HS-27A (cell line): ENCODE data around the gene FEM1A.
"Not testable (repeated sequence)": the region's sequence is repeated elsewhere in the genome, so short reads cannot be mapped to it uniquely, and the experiment has no call there.

Source experiments
- DNase-seq: peaks from one replicate; pipeline ENCODE4 v3.0.0-alpha.2; 2012; ENCODE audit warnings: low read depth, missing footprints

Gene FEM1A, protein sequence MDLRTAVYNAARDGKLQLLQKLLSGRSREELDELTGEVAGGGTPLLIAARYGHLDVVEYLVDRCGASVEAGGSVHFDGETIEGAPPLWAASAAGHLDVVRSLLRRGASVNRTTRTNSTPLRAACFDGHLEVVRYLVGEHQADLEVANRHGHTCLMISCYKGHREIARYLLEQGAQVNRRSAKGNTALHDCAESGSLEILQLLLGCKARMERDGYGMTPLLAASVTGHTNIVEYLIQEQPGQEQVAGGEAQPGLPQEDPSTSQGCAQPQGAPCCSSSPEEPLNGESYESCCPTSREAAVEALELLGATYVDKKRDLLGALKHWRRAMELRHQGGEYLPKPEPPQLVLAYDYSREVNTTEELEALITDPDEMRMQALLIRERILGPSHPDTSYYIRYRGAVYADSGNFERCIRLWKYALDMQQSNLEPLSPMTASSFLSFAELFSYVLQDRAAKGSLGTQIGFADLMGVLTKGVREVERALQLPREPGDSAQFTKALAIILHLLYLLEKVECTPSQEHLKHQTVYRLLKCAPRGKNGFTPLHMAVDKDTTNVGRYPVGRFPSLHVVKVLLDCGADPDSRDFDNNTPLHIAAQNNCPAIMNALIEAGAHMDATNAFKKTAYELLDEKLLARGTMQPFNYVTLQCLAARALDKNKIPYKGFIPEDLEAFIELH

DNA sequence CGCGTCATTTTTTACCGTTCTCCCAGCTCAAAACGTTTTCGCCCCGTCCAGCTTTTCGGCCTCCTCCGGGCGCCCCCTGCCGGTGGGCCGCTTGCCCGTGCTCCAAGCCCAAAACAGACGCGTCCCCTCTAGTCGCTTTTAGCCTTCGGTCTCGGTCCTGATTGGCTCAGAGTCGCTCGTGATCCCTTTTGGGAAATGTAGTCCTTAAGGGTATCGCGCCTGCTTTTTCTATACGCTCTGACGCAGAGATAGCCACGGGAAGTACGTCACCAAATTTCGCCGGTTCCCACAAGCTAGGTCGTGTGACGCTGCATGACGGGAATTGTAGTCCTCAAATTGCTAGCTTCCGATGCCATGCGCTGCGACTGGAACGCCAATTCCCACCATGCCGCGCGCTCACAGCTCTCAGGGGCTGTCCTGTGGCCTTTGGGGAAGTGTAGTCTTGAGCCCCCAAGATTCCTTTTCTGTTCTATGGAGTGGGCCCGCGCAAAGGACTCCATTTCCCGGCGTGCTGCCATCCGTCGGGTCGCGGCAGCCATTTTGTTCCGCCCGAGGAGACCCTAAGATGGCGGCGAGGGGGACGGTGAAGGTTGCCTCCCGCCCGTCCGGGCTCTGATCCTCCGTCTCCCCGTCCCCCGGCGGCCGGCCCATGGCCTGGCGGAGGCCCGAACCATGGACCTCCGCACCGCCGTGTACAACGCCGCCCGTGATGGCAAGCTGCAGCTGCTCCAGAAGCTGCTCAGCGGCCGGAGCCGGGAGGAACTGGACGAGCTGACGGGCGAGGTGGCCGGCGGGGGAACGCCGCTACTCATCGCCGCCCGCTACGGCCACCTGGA is at the start of gene FEM1A:
Gene FEM1A, plus strand, starts transcription at position 552 of the 836 bp plus-strand sequence. Its CDS starts 121 bp downstream, at position 673.
- peak; percentile 99 for DNase-seq

GRCh38 chr19:4742723-4743646 is 48.5 kb upstream of the FEM1A start:
- no peak for DNase-seq

DNA sequence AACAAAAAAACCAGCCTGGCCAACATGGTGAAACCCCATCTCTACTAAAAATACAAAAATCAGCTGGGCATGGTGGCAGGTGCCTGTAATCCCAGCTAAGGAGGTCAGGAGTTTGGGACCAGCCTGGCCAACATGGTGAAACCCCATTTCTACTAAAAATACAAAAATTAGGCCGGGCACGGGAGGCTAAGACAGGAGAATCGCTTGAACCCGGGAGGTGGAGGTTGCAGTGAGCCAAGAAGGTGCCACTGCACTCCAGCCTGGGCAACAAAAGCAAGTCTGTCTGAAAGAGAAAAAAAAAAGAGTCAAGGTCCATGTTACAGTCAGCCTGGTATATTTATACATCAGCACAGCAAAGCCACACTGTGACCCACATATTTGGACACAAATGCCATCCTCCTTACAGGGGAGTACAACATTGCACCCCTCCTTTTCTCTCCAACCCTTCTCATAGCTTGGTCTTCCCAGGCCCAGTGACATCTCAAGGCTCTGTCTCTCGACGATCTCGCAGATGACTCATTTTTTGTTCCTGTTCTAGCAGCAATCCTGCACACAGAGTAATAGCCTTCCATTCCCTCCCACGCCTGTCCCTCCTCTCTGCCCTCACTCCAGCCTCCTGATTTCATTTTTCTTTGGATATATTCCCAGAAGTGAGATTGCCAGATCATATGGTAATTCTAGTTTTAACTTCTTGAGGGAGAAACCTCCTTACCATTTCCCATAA is 46.9 kb upstream of the FEM1A start:
- DNase-seq, result no peak

- DNase-seq, result not testable (repeated sequence)
Measured at GRCh38 chr19:4745175-4745574, 46.4 kb upstream of the FEM1A start.

DNA sequence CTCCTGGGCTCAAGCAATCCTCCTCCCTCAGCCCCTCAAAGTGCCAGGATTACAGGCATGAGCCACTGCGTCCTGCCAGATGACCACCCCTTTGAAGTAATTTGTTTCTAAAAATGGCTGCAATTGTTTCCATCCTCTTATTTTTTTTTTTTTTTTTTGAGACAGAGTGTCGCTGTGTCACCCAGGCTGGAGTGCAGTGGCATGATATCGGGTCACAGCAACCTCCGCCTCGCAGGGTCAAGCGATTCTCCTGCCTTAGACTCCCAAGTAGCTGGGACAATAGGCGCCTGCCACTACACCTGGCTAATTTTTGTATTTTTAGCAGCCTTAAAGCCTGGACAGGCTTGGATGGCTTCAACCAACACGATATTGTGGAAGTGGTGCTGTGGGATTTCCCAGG is 45.5 kb upstream of the FEM1A start:
- no peak for DNase-seq

- no peak for DNase-seq
Measured at GRCh38 chr19:4748185-4748584, 43.3 kb upstream of the FEM1A start.

DNA sequence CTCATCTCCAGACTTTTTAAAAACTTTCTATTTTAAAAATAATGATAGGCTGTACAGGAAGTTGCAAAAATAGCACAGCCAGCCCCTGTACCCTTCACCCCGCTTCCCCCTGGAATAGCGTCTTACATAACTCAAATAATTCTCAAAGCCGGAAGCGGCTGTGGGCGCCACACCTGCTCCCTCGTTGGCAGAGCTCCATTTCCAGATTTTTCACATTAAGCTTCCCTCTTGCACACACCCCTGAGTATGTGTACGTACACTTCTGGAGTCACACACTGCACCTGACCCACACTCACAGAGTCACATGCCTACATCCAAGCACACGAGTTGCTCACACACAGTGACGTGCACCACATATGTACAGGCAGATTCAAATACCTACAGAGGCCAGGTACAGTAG is 42.9 kb upstream of the FEM1A start:
- no peak for DNase-seq

GRCh38 chr19:4749870-4750590 is 41.5 kb upstream of the FEM1A start:
- DNase-seq, result no peak

GRCh38 chr19:4754248-4754647 is 37.3 kb upstream of the FEM1A start:
- DNase-seq, result no peak

DNA sequence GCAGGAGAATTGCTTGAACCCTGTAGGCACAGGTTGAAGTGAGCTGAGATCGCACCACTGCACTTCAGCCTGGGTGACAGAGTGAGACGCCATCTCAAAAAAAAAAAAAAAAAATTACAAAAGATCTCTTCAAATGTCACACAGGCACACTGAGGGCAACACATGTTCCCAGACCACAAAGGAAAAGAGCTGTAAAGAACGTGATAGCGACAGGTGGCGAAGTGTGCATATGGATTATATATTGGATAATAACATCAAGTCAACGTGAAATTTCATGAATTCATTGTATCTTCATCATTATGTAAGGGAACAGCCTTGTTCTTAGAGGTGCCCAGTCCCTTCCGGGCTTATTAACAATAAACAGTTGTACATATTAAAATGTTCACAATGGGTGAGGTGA is 36.1 kb upstream of the FEM1A start:
- DNase-seq, result no peak

DNA sequence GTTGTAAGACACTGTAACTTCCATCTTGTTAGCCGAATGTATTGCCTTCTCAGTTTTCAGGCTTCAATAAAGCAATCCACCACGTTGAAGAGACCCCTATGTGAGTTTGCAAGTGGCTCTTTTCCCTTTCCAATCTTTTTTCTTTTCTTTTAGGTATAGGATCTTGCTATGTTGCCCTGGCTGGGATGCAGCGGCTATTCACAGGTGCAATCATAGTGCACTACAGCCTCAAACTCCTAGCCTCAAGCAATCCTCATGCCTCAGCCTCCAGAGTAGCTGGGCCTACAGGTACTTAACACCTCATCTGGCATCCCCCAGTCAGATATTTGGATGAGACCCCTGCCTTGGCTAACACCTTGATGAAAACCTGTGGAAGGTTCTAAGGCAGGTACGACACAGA is 33.5 kb upstream of the FEM1A start:
- no peak for DNase-seq

GRCh38 chr19:4758659-4759058 is 32.9 kb upstream of the FEM1A start:
- no peak for DNase-seq

DNA sequence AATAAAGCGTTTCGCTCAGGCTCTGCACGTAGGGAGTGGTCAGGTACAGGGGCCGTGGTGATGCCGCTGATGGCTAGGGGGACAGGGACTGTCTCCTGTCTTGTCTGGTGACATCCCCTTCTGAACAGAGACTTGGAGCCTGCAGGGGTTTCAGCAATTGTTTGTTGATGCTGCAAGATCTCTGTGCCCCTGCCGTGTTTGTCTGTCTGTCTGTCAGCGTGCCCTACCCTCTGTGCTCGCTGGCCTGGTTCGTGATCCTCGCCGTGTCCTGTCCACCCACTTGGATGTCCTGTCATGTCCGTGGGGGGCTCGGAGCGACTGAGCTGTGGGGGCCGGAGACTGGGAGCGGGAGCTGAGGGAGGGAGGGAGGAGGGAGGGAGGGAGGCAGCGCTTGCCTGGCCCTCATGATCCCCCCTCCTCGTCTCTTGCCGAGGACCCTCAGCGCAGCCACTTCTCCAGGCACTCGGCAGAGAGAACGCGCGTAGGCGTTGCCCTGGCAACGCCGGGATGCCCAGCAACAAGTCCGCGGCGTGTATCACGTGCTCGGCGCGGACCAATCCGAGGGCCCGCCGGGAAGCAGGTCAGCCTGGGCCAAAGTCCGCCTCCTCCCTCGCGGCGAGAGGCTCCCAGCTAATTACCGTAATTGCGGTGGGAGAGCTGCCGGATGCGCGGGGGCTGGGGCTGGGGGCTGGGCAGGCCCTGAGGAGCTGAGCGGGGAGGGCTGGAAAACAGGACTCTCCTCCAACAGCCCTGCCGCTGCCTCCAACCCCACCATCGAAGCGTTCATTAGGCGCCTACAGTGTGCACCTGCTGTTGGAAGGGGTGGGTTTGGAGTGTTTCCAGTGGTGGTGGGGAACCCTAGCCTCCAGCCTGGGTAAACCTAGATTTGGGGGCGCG is 31.9 kb upstream of the FEM1A start:
- DNase-seq, result no peak

DNA sequence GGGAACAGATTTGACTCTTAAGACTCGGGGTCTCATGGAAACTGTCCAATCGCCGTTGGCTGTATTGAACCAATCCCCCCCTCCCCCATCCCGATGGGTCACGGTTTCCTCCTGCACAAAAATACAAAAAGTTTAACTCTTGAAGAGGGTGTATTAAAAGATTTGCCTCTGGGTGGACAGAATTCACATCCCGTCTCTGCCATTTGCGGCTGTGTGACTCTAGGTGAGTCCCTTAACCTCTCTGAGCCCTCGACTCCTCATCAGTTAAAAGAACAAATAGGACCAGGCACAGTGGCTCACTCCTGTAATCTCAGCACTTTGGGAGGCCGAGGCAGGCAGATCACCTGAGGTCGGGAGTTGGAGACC is 31.3 kb upstream of the FEM1A start:
- DNase-seq, result no peak

DNA sequence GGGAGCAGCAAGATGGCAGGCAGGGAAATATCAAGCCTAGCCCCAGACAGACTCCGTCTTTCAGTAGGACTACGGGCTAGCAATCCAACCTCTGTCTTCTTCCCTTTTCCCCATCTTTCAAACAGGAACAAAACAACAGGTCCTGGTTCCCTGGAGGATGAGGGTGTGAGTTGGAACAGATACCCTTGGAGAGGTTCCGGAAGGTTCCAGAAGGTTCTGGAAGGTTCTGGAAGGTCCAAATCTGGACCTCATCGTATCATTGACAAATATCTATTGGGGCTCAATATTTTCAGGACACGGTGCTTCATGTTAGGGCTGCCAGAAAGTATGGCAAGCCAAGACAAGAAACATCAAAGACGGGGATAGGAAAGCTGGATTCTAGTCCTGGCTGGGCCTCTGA is 28.5 kb upstream of the FEM1A start:
- no peak for DNase-seq

DNA sequence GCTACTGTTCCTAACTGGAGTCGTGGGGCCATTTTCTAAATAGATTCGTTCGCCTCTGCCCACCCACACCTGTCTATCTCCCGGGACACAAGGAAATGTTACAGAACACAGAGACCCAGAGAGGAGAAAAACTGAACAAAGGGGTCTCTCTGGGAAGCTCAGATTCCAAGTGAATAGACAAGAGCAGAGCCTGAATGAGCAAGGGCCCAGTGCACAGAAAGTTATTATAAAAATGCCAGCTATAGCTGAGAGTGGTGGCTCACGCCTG is 27.2 kb upstream of the FEM1A start:
- no peak for DNase-seq

GRCh38 chr19:4768934-4769777 is 22.4 kb upstream of the FEM1A start:
- DNase-seq, result peak; percentile 15

- no peak for DNase-seq
Measured at GRCh38 chr19:4772566-4772965, 19.0 kb upstream of the FEM1A start.
